Upper lobe of left lung (tissue), 4 donors: ENCODE results near the gene CHI3L1.

Experiments used
- EP300 ChIP-seq, 4 donors: sonication (generic); formaldehyde crosslinking; IDR thresholded peaks; one replicate each; pipeline ENCODE4 v1.5.1; 2017; ENCODE audit warnings: antibody characterized with exemption in 4 of 4, control low read depth in 2 of 4
- POLR2A ChIP-seq, 4 donors: fragments of 450-650 bp; IDR thresholded peaks; one replicate each; pipeline ENCODE4 v1.5.1; 2016 to 2017; ENCODE audit warnings: antibody characterized with exemption in 4 of 4, mild to moderate bottlenecking in 2 of 4
- TF ChIP-seq, protein P1 (sequence below), 6 experiments: fragments of 450-650 bp in 4 of 6; fragments of 200-600 bp in 2 of 6; sonication (generic) in 2 of 6; IDR thresholded peaks; one replicate each; pipeline ENCODE4 v1.5.1; 2016 to 2019; ENCODE audit warnings: antibody characterized with exemption in 6 of 6

DNA sequence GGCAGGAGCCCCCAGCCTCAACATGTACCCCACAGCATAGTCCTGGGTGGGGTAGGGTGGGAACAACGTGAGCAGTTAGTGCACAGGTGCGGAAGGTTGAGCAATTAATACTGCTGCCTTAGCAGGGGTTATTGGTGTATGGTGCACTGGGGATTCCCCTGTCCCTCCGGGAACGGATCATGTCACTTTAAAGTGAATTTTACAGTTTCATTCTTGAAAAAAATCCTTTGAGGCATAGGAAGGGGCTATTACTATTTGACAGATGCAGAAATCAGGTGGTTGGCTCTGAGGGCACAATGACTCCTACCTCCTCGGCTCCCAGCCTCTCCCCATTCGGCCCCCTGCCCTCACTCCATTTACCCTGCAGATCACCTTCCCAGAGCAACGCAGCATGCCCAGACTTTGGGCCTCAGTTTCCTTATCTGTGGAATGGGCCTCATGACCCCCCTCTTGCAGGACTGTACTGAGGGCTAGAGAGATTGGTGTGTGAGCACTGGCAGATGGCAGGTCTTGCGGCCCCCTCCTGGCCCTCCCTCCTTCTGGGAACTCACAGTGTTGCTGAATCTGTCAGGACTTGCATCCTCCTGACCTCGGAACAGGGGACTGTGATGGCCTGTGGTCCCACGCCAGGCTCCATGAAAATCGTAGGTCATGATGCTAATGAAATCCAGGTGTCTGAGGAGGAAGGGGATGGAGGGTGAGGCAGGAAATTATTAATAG lies 5.7 kb downstream of the CHI3L1 start:
- TF ChIP-seq EP300 (IDR thresholded peaks at IDR 0.05) (no peak), POLR2A (IDR thresholded peaks at IDR 0.05) (no peak)
- TF ChIP-seq, protein P1, sequence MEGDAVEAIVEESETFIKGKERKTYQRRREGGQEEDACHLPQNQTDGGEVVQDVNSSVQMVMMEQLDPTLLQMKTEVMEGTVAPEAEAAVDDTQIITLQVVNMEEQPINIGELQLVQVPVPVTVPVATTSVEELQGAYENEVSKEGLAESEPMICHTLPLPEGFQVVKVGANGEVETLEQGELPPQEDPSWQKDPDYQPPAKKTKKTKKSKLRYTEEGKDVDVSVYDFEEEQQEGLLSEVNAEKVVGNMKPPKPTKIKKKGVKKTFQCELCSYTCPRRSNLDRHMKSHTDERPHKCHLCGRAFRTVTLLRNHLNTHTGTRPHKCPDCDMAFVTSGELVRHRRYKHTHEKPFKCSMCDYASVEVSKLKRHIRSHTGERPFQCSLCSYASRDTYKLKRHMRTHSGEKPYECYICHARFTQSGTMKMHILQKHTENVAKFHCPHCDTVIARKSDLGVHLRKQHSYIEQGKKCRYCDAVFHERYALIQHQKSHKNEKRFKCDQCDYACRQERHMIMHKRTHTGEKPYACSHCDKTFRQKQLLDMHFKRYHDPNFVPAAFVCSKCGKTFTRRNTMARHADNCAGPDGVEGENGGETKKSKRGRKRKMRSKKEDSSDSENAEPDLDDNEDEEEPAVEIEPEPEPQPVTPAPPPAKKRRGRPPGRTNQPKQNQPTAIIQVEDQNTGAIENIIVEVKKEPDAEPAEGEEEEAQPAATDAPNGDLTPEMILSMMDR (IDR thresholded peaks at IDR 0.05), result no peak
